Breast epithelium (tissue), 4 donors: Measurements from ENCODE around the gene GPC3. TPM values are rescaled to one million over a fixed set of nuclear protein-coding genes. Genes with fewer than 3 reads are reported as not detected.

Experiments
- DNase-seq, 2 donors: peaks; one replicate each; pipeline ENCODE4 v3.0.0-alpha.2; 2019; ENCODE audit warnings: low spot score in 2 of 2
- H3K27ac ChIP-seq, 2 donors: fragments of 200-600 bp; sonication (generic) in 1 of 2; one replicate each; pipeline ENCODE4 v1.5.1; 2016 to 2019; ENCODE audit warnings: mild to moderate bottlenecking in 1 of 2
- H3K27me3 ChIP-seq, 2 donors: fragments of 200-600 bp; sonication (generic) in 1 of 2; one replicate each; pipeline versions ENCODE4 v1.5.1 to v1.6.0; 2017 to 2019; ENCODE audit warnings: control low read depth in 1 of 2, mild to moderate bottlenecking in 1 of 2
- H3K36me3 ChIP-seq: fragments of 200-600 bp; one replicate; pipeline ENCODE4 v1.5.1; 2019
- H3K4me1 ChIP-seq, 2 donors: fragments of 200-600 bp; sonication (generic); one replicate each; pipeline ENCODE4 v1.5.1; 2016 to 2019; ENCODE audit warnings: control low read depth in 1 of 2
- H3K4me3 ChIP-seq, 3 donors: fragments of 200-600 bp; sonication (generic); 1 replicate in 2 of 3; 2 replicates in 1 of 3; pipeline ENCODE4 v1.5.1; 2016 to 2019; ENCODE audit warnings: mild to moderate bottlenecking in 3 of 3, moderate library complexity in 2 of 3
- H3K9me3 ChIP-seq, 2 donors: fragments of 200-600 bp; sonication (generic) in 1 of 2; one replicate each; pipeline ENCODE4 v1.5.1; 2016 to 2019; ENCODE audit warnings: control low read depth in 1 of 2
- CTCF ChIP-seq, 3 donors: fragments of 450-650 bp; IDR thresholded peaks; one replicate each; pipeline ENCODE4 v1.5.1; 2016 to 2017; ENCODE audit warnings: antibody characterized with exemption in 3 of 3, mild to moderate bottlenecking in 3 of 3, moderate library complexity in 3 of 3
- POLR2A ChIP-seq: fragments of 450-650 bp; IDR thresholded peaks from one replicate; pipeline ENCODE4 v1.6.1; 2016; ENCODE audit warnings: antibody characterized with exemption, mild to moderate bottlenecking, moderate library complexity
- POLR2AphosphoS5 ChIP-seq, 3 donors: sonication (generic); formaldehyde crosslinking; IDR thresholded peaks; one replicate each; pipeline ENCODE4 v1.6.1; 2017; ENCODE audit warnings: antibody characterized with exemption in 3 of 3
- intact Hi-C: fragments of 100-400 bp; cut with DNase I; formaldehyde crosslinking; loops from one replicate; pipeline ENCODE4 v1.15.1; 2023; ENCODE audit warnings: low total_unique reads
- total RNA-seq, 3 donors: library from RNA; depleted of rRNA; stranded (reverse); fragments of >200 nt; gene quantifications; one replicate each; pipeline ENCODE4 v1.1.0, GENCODE V29; 2016

GPC3 gene
- total RNA-seq, 3 donors from 2014 or later: 29.7 to 99.2 (median 89.1) TPM

DNA sequence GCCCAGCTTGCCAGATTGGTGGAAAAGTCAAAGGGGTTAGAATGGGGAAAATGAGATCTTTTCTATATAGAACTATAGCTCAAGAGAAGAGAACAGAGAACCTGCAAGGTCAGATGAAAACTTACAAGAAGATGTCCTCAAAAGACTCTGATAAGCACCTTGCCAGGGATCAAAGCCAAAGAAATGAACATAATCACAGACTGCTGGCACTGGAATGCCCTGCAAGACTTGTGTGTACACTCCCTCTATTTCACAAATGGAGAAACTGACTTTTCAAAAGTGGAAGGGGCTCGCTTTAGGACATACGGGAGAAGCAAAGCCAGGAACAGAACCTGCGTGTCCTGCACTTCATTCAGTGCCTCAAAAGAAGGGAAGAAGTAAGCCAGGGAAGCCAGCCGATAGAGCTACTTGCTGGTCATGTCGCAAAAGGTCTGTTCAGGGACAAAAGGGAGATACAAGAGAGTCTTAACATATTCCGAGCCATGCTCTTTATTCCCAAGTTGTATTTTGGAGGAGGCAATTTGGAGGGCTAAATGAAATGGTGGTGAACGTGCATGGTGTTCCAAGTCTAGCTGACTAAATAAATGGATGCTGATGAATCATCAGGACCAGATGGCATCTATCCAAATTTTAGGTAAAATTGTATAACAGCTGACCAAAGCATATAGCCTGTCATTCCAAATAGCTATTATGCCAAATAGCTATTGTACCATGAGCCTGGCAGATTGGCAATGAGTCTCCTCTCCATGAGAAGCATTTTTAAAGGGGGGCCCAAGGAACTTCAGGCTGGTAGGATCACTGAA, 394.5 kb downstream of the GPC3 start:
- Histone ChIP-seq H3K27me3 (peaks cover 0 to 25% of the 10 kb centered on the region in 2 donors), H3K9me3 (no peaks in the 10 kb centered on the region), H3K36me3 (no peaks in the 10 kb centered on the region), H3K27ac (no peak overlapping the region), H3K4me3 (no peak overlapping the region), H3K4me1 (no peaks in the 10 kb centered on the region)
- intact Hi-C loops: loop anchor here (1.0 kb wide), 1 partner anchor 18 kb away; no protein-coding TSS in a partner anchor
- no peak for DNase-seq
- TF ChIP-seq POLR2A: no peak

- Histone ChIP-seq H3K27ac (no peak overlapping the region), H3K9me3 (no peaks in the 10 kb centered on the region), H3K4me1 (no peaks in the 10 kb centered on the region), H3K36me3 (no peaks in the 10 kb centered on the region), H3K4me3 (no peak overlapping the region), H3K27me3 (peaks cover 0 to 22% of the 10 kb centered on the region in 2 donors)
- TF ChIP-seq CTCF (IDR thresholded peaks at IDR 0.05) (no peak), POLR2A (no peak), POLR2AphosphoS5 (IDR thresholded peaks at IDR 0.05) (no peak)
- DNase-seq: no peak
- intact Hi-C loops: loop anchor here (5.0 kb wide), 1 partner anchor 962 kb away; no protein-coding TSS in a partner anchor
Measured at GRCh38 chrX:133588827-133589226, 396.6 kb downstream of the GPC3 start.

DNA sequence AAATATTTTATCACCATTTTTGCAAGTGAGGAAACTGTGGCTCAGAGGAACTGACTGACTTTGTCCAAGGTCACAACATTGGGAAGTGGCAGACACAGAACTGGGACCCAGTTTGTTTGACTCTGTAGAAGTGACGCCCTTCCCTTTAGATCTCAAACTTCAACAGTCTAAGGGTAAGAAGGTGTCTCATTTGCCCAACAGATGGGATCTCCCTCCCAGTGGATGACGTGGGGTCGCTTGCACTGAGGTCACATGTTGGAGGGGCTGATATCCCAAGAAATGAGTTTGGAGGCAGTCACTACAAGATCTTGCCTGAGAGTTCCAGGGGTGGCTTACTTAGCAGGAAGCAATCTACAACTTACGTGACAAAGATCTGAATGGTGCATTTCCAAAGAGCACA, 397.6 kb downstream of the GPC3 start:
- Histone ChIP-seq H3K27ac (no peak overlapping the region), H3K9me3 (no peaks in the 10 kb centered on the region), H3K4me1 (no peaks in the 10 kb centered on the region), H3K4me3 (no peak overlapping the region), H3K36me3 (no peaks in the 10 kb centered on the region), H3K27me3 (peaks cover 0 to 26% of the 10 kb centered on the region in 2 donors)
- intact Hi-C loops: loop anchor here (5.0 kb wide), 1 partner anchor 961 kb away; no protein-coding TSS in a partner anchor
- no peak for TF ChIP-seq POLR2A
- no peak for TF ChIP-seq POLR2AphosphoS5 (IDR thresholded peaks at IDR 0.05)
- no peak for TF ChIP-seq CTCF (IDR thresholded peaks at IDR 0.05)
- DNase-seq: no peak

GRCh38 chrX:133587071-133587470, 398.3 kb downstream of the GPC3 start:
- peaks cover 0 to 33% of the 10 kb centered on the region in 2 donors for H3K27me3 ChIP-seq

GRCh38 chrX:133586443-133586842, 399.0 kb downstream of the GPC3 start:
- H3K4me1 ChIP-seq: no peaks in the 10 kb centered on the region
- intact Hi-C loops: loop anchor here (5.0 kb wide), 1 partner anchor 959 kb away; no protein-coding TSS in a partner anchor
- no peak overlapping the region for H3K4me3 ChIP-seq
- no peak overlapping the region for H3K27ac ChIP-seq
- no peak for TF ChIP-seq CTCF (IDR thresholded peaks at IDR 0.05)
- no peak for TF ChIP-seq POLR2A
- TF ChIP-seq POLR2AphosphoS5 (IDR thresholded peaks at IDR 0.05): no peak
- no peak for DNase-seq
- H3K27me3 ChIP-seq: peaks cover 0 to 34% of the 10 kb centered on the region in 2 donors
- no peaks in the 10 kb centered on the region for H3K36me3 ChIP-seq
- no peaks in the 10 kb centered on the region for H3K9me3 ChIP-seq

More at GRCh38 chrX:133587071-133587470, 398.3 kb downstream of the GPC3 start:
- no peaks in the 10 kb centered on the region for H3K9me3 ChIP-seq
- intact Hi-C loops: loop anchor here (5.0 kb wide), 1 partner anchor 960 kb away; no protein-coding TSS in a partner anchor
- TF ChIP-seq POLR2A: no peak
- H3K4me3 ChIP-seq: no peak overlapping the region
- no peaks in the 10 kb centered on the region for H3K4me1 ChIP-seq
- H3K36me3 ChIP-seq: no peaks in the 10 kb centered on the region
- H3K27ac ChIP-seq: no peak overlapping the region
- DNase-seq: no peak

DNA sequence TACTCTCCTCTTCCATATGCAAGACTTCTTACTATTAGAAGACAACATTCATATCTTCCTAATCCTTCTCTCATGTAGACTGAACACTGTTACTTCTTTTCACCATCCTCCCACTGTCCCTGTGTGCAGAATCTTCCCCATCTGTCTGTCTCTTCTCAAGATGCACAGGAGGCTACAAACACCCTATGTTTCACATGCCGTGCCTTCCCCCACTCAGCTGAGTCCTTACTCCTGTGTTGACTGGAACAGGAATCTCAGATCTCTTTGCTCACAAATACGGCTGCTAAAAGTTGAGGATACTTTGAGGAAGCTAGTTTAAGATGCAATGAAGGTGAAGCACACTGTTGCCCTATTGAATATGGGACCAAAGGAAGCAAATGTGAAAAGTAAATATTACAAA, 401.6 kb downstream of the GPC3 start:
- intact Hi-C loops: no loop called here
- H3K36me3 ChIP-seq: no peaks in the 10 kb centered on the region
- no peak for DNase-seq
- peaks cover 0 to 28% of the 10 kb centered on the region in 2 donors for H3K27me3 ChIP-seq
- TF ChIP-seq CTCF (IDR thresholded peaks at IDR 0.05): no peak
- no peak for TF ChIP-seq POLR2AphosphoS5 (IDR thresholded peaks at IDR 0.05)
- TF ChIP-seq POLR2A: no peak
- no peaks in the 10 kb centered on the region for H3K4me1 ChIP-seq
- no peak overlapping the region for H3K27ac ChIP-seq
- no peak overlapping the region for H3K4me3 ChIP-seq
- no peaks in the 10 kb centered on the region for H3K9me3 ChIP-seq
